HepG2 (cell line): ENCODE data around the gene OR1I1. TPM values are rescaled to one million over a fixed set of nuclear protein-coding genes. Genes with fewer than 3 reads are reported as not detected.

Experiments used
- CCAR2 ChIP-seq: fragments of 200-400 bp; formaldehyde crosslinking; optimal IDR thresholded peaks from 2 replicates; pipeline ENCODE3; 2018; ENCODE audit warnings: low read depth, mild to moderate bottlenecking, low read length, moderate library complexity
- CENPX ChIP-seq: sonication (generic); formaldehyde crosslinking; IDR thresholded peaks from 2 replicates; pipeline ENCODE4 v1.9.0; 2021; ENCODE audit warnings: mild to moderate bottlenecking, missing genetic modification reagents, moderate library complexity
- CREB1 ChIP-seq, 2 experiments: fragments of 450-650 bp in 1 of 2; IDR thresholded peaks; 2 replicates each; pipeline ENCODE4 v1.6.1; 2016 to 2017; ENCODE audit warnings: control low read depth in 1 of 2, mild to moderate bottlenecking in 1 of 2, missing compliant biosample characterization in 1 of 2, missing genetic modification characterization in 1 of 2
- DMTF1 ChIP-seq: sonication (generic); formaldehyde crosslinking; IDR thresholded peaks from 2 replicates; pipeline ENCODE4 v1.4.0; 2020; ENCODE audit warnings: mild to moderate bottlenecking, missing genetic modification reagents
- FOXO4 ChIP-seq: sonication (generic); formaldehyde crosslinking; conservative IDR thresholded peaks from 2 replicates; pipeline ENCODE4 v1.8.1; 2023; ENCODE audit warnings: missing genetic modification reagents
- HMGXB3 ChIP-seq: sonication (generic); formaldehyde crosslinking; IDR thresholded peaks from 2 replicates; pipeline ENCODE4 v1.4.0; 2020; ENCODE audit warnings: missing genetic modification reagents, borderline replicate concordance
- HMGXB4 ChIP-seq, 2 experiments: sonication (generic) in 1 of 2; formaldehyde crosslinking in 1 of 2; IDR thresholded peaks; 2 replicates each; pipeline versions ENCODE4 v1.4.0 to v1.6.1; 2018 to 2020; ENCODE audit warnings: missing genetic modification reagents in 2 of 2, borderline replicate concordance in 1 of 2, low read depth in 1 of 2, mild to moderate bottlenecking in 1 of 2, missing biosample characterization in 1 of 2
- NCOA2 ChIP-seq: sonication (generic); formaldehyde crosslinking; IDR thresholded peaks from 2 replicates; pipeline ENCODE4 v1.8.0; 2022; ENCODE audit warnings: inconsistent platforms
- PRDM10 ChIP-seq: sonication (generic); formaldehyde crosslinking; IDR thresholded peaks from 2 replicates; pipeline ENCODE4 v1.4.0; 2020; ENCODE audit warnings: low read depth, missing genetic modification reagents
- ZNF652 ChIP-seq: IDR thresholded peaks from 2 replicates; pipeline ENCODE4 v1.6.1; 2016; ENCODE audit warnings: low read depth, borderline replicate concordance
- ZNF879 ChIP-seq: sonication (generic); formaldehyde crosslinking; IDR thresholded peaks from 2 replicates; pipeline ENCODE4 v1.8.1; 2023; ENCODE audit warnings: missing genetic modification reagents
- polyA plus RNA-seq, 8 experiments: library from polyadenylated mRNA; depleted of rRNA in 3 of 8; stranded (reverse) in 7 of 8; unstranded in 1 of 8; fragments of >200 nt; fragmentation: Illumina TruSeq in 4 of 8; extraction: Trizol in 4 of 8; gene quantifications; 2 replicates each; pipeline versions ENCODE4 v1.2.1 to v1.2.3, GENCODE V29; 2011 to 2016; ENCODE audit warnings: low read depth in 4 of 8, missing spikeins in 1 of 8, mixed read lengths in 1 of 8; ENCODE audit not compliant: insufficient read depth in 1 of 8
- total RNA-seq, 5 experiments: library from RNA; depleted of rRNA; stranded (reverse); fragments of >200 nt; fragmentation: Illumina TruSeq; extraction: Trizol; gene quantifications; 2 replicates each; pipeline ENCODE4 v1.2.3, GENCODE V29; 2016; ENCODE audit warnings: low read depth in 1 of 5

OR1I1 gene
- total and polyA plus RNA-seq, 2 of the 13 experiments (the other 11 are each of a cell fraction or from before 2014, with no cell fraction given): not detected

GRCh38 chr19:15108145-15108844, 26.3 kb downstream of the OR1I1 start (continued):
- TF ChIP-seq DMTF1 (CRISPR knock-in tag) (no peak), CREB1 (IDR thresholded peaks at IDR 0.05) (no peak), CREB1 (CRISPR knock-in tag; IDR thresholded peaks at IDR 0.05) (no peak), ZNF879 (CRISPR knock-in tag) (no peak), HMGXB4 (CRISPR knock-in tag; IDR thresholded peaks at IDR 0.05; ENCODE audit: borderline replicate concordance in 1 of 2, low read depth in 1 of 2) (0 out of 4 replicates have a peak, but pooled peaks of 1 of the 2 experiments have one; percentile 3), CCAR2 (no peak), ZNF652 (CRISPR knock-in tag) (peak; percentile 65; the same call in 1 of the 2 replicates), PRDM10 (CRISPR knock-in tag) (no peak), NCOA2 (CRISPR knock-in tag) (0 out of 2 replicates have a peak, but pooled peaks have one; percentile 14), FOXO4 (CRISPR knock-in tag) (no peak), HMGXB3 (no peak), CENPX (CRISPR knock-in tag) (no peak)
